WTC11 (cell line): Measurements from ENCODE around the gene SHISAL1. TPM values are rescaled to one million over a fixed set of nuclear protein-coding genes. Genes with fewer than 3 reads are reported as not detected.

Experiments used
- ATAC-seq: fragments of 200-7000 bp; cut with Tn5 transposase; 2 replicates; pipeline ENCODE4 v1.10.0; 2021; ENCODE audit warnings: mild to moderate bottlenecking, moderate library complexity
- CTCF ChIA-PET: fragments of 300-600 bp; sonication (Branson Sonifier 250); formaldehyde crosslinking; loops from one replicate; lab custom pipeline; 2021; ENCODE audit warnings: antibody characterized with exemption; lab: Charles Lee
- POLR2A ChIA-PET: fragments of 350-600 bp; sonication (Branson Sonifier 250); formaldehyde crosslinking; loops from one replicate; lab custom pipeline; 2021; ENCODE audit warnings: antibody characterized with exemption; lab: Charles Lee
- DNase-seq: peaks from one replicate; pipeline ENCODE4 v3.0.0; 2021; ENCODE audit warnings: low spot score
- H3K27ac Mint-ChIP-seq: 2 replicates; pipeline ENCODE4 v1.8.0; 2021; ENCODE audit warnings: mixed read lengths
- H3K27me3 Mint-ChIP-seq: 2 replicates; pipeline ENCODE4 v1.8.0; 2021; ENCODE audit warnings: low read depth, mild to moderate bottlenecking, moderate library complexity, mixed read lengths
- H3K36me3 Mint-ChIP-seq: 2 replicates; pipeline ENCODE4 v1.8.0; 2021; ENCODE audit warnings: mixed read lengths
- H3K4me1 Mint-ChIP-seq: 2 replicates; pipeline ENCODE4 v1.8.0; 2022; ENCODE audit warnings: mixed read lengths
- H3K4me3 Mint-ChIP-seq: 2 replicates; pipeline ENCODE4 v1.8.0; 2021; ENCODE audit warnings: mild to moderate bottlenecking, moderate library complexity, mixed read lengths
- H3K9me3 Mint-ChIP-seq: 2 replicates; pipeline ENCODE4 v1.8.0; 2021; ENCODE audit warnings: mixed read lengths
- CREB1 ChIP-seq: sonication (generic); formaldehyde crosslinking; IDR thresholded peaks from 2 replicates; pipeline ENCODE4 v1.8.0; 2023; ENCODE audit warnings: mild to moderate bottlenecking, missing genetic modification reagents
- CREM ChIP-seq: sonication (generic); formaldehyde crosslinking; IDR thresholded peaks from 2 replicates; pipeline ENCODE4 v1.8.1; 2022; ENCODE audit warnings: mild to moderate bottlenecking, missing genetic modification reagents, moderate library complexity
- EMX1 ChIP-seq: fragments of 250-450 bp; sonication (Bioruptor Pico); IDR thresholded peaks from 2 replicates; pipeline ENCODE4 v1.8.0; 2021; ENCODE audit warnings: mild to moderate bottlenecking
- ESRRA ChIP-seq: sonication (generic); formaldehyde crosslinking; IDR thresholded peaks from 2 replicates; pipeline ENCODE4 v1.8.1; 2022; ENCODE audit warnings: mild to moderate bottlenecking, missing genetic modification reagents, borderline replicate concordance
- FOXK1 ChIP-seq: sonication (generic); formaldehyde crosslinking; IDR thresholded peaks from 2 replicates; pipeline ENCODE4 v1.8.0; 2022; ENCODE audit warnings: mild to moderate bottlenecking, moderate library complexity, missing genetic modification reagents
- FOXP1 ChIP-seq: sonication (generic); formaldehyde crosslinking; IDR thresholded peaks from 2 replicates; pipeline ENCODE4 v1.8.0; 2022; ENCODE audit warnings: missing genetic modification reagents, mild to moderate bottlenecking, moderate library complexity, borderline replicate concordance
- IRF2 ChIP-seq: sonication (generic); formaldehyde crosslinking; IDR thresholded peaks from 2 replicates; pipeline ENCODE4 v1.8.0; 2022; ENCODE audit warnings: low read depth, missing genetic modification reagents, borderline replicate concordance
- JUN ChIP-seq: sonication (generic); formaldehyde crosslinking; IDR thresholded peaks from 2 replicates; pipeline ENCODE4 v1.8.0; 2023; ENCODE audit warnings: mild to moderate bottlenecking, missing genetic modification reagents
- OVOL2 ChIP-seq: fragments of 250-450 bp; sonication (Bioruptor Pico); IDR thresholded peaks from 2 replicates; pipeline ENCODE4 v1.9.0; 2021; ENCODE audit warnings: mild to moderate bottlenecking, borderline replicate concordance
- PRRX2 ChIP-seq: fragments of 250-450 bp; sonication (Bioruptor Pico); IDR thresholded peaks from 2 replicates; pipeline ENCODE4 v1.8.0; 2021; ENCODE audit warnings: mild to moderate bottlenecking
- RORB ChIP-seq: fragments of 250-450 bp; sonication (Bioruptor Pico); IDR thresholded peaks from 2 replicates; pipeline ENCODE4 v1.9.0; 2021; ENCODE audit warnings: mild to moderate bottlenecking
- SP1 ChIP-seq: sonication (generic); formaldehyde crosslinking; conservative IDR thresholded peaks from 2 replicates; pipeline ENCODE4 v1.8.1; 2022; ENCODE audit warnings: missing genetic modification reagents
- TEAD1 ChIP-seq: sonication (generic); formaldehyde crosslinking; IDR thresholded peaks from 2 replicates; pipeline ENCODE4 v1.8.0; 2022; ENCODE audit warnings: mild to moderate bottlenecking, missing genetic modification reagents
- ZNF219 ChIP-seq: sonication (generic); formaldehyde crosslinking; IDR thresholded peaks from 2 replicates; pipeline ENCODE4 v1.8.0; 2023; ENCODE audit warnings: missing genetic modification reagents, mild to moderate bottlenecking, borderline replicate concordance
- ZNF232 ChIP-seq: sonication (generic); formaldehyde crosslinking; IDR thresholded peaks from 2 replicates; pipeline ENCODE4 v1.8.0; 2022; ENCODE audit warnings: mild to moderate bottlenecking, missing genetic modification reagents
- ZNF263 ChIP-seq: sonication (generic); formaldehyde crosslinking; IDR thresholded peaks from 2 replicates; pipeline ENCODE4 v1.8.1; 2022; ENCODE audit warnings: low read depth, mild to moderate bottlenecking, moderate library complexity, missing genetic modification reagents
- ZNF396 ChIP-seq: fragments of 250-450 bp; sonication (Bioruptor Pico); IDR thresholded peaks from 2 replicates; pipeline ENCODE4 v1.8.0; 2021; ENCODE audit warnings: mild to moderate bottlenecking, moderate library complexity, borderline replicate concordance
- ZNF416 ChIP-seq: fragments of 250-450 bp; sonication (Bioruptor Pico); IDR thresholded peaks from 2 replicates; pipeline ENCODE4 v1.9.0; 2021; ENCODE audit warnings: mild to moderate bottlenecking, inconsistent platforms
- ZNF671 ChIP-seq: fragments of 250-450 bp; sonication (Bioruptor Pico); IDR thresholded peaks from 2 replicates; pipeline ENCODE4 v1.8.0; 2021; ENCODE audit warnings: mild to moderate bottlenecking
- total RNA-seq: library from RNA; stranded (reverse); gene quantifications from 3 replicates; pipeline ENCODE4 v1.2.3, GENCODE V29; 2021
- TF ChIP-seq, protein P1 (sequence below): sonication (generic); formaldehyde crosslinking; IDR thresholded peaks from 2 replicates; pipeline ENCODE4 v1.8.0; 2022; ENCODE audit warnings: mild to moderate bottlenecking, missing genetic modification reagents
- TF ChIP-seq, protein P2 (sequence below): sonication (generic); formaldehyde crosslinking; conservative IDR thresholded peaks from 2 replicates; pipeline ENCODE4 v1.8.1; 2023; ENCODE audit warnings: mild to moderate bottlenecking, low read depth, missing genetic modification reagents, moderate library complexity
- TF ChIP-seq, protein P3 (sequence below): sonication (generic); formaldehyde crosslinking; conservative IDR thresholded peaks from 2 replicates; pipeline ENCODE4 v1.8.1; 2022; ENCODE audit warnings: mild to moderate bottlenecking, missing genetic modification reagents
- TF ChIP-seq, protein P4 (sequence below): fragments of 250-450 bp; sonication (Bioruptor Pico); IDR thresholded peaks from 2 replicates; pipeline ENCODE4 v2.1.2; 2022; ENCODE audit warnings: mild to moderate bottlenecking, moderate library complexity
- TF ChIP-seq, protein P5 (sequence below): fragments of 250-450 bp; sonication (Bioruptor Pico); IDR thresholded peaks from 2 replicates; pipeline ENCODE4 v1.9.0; 2021; ENCODE audit warnings: mild to moderate bottlenecking
- TF ChIP-seq, protein P6 (sequence below): sonication (generic); formaldehyde crosslinking; IDR thresholded peaks from 2 replicates; pipeline ENCODE4 v1.8.0; 2022; ENCODE audit warnings: missing genetic modification reagents

SHISAL1 gene
- total RNA-seq, 1 experiment from 2014 or later: 2.7 TPM

DNA sequence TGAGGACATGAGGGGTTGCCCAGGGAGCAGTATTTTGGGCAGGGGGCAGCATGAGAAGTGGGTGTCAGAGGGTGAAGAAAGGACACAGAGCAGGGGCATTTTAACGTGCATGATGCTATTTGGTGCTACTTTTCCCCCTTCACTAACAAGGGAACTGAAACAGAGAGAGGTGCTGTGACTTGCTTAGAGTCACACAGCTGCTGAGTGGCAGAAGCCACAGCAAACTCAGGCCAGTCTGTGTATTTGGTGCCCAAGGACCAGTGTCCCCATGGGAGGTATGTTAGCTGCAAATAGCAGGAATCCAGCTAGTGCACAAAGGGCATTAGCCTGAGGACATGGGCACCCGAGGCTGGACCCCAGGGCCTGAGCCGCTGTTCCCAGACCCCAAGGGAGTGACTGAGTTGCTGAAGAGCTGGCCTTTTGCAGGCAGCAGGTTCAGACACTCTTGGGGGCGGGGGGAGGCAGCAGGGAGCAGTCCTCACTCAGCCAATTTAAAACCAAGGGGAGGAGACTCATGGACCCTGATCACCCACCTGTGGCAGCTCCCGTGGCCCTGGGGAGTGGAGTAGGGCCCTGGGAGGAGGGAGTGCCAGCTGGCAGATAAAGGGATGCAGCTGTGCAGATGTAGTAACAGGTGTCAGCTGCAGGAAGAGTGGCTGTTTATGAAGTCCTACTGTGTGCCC, 117.4 kb downstream of the SHISAL1 start:
- Mint-ChIP-seq H3K36me3 (no peaks in the 10 kb centered on the region), H3K4me3 (no peak overlapping the region), H3K27me3 (no peaks in the 10 kb centered on the region), H3K4me1 (peaks cover 8% of the 10 kb centered on the region; the same call in 1 of the 2 replicates), H3K9me3 (peaks cover 11% of the 10 kb centered on the region), H3K27ac (no peak overlapping the region)
- no peak for TF ChIP-seq FOXK1 (CRISPR knock-in tag)
- TF ChIP-seq JUN (CRISPR knock-in tag): no peak
- TF ChIP-seq ZNF263: no peak
- TF ChIP-seq, protein P1, sequence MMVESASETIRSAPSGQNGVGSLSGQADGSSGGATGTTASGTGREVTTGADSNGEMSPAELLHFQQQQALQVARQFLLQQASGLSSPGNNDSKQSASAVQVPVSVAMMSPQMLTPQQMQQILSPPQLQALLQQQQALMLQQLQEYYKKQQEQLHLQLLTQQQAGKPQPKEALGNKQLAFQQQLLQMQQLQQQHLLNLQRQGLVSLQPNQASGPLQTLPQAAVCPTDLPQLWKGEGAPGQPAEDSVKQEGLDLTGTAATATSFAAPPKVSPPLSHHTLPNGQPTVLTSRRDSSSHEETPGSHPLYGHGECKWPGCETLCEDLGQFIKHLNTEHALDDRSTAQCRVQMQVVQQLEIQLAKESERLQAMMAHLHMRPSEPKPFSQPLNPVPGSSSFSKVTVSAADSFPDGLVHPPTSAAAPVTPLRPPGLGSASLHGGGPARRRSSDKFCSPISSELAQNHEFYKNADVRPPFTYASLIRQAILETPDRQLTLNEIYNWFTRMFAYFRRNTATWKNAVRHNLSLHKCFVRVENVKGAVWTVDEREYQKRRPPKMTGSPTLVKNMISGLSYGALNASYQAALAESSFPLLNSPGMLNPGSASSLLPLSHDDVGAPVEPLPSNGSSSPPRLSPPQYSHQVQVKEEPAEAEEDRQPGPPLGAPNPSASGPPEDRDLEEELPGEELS (CRISPR knock-in tag): no peak
- TF ChIP-seq ZNF232 (CRISPR knock-in tag): no peak
- no peak for TF ChIP-seq ZNF396 (CRISPR knock-in tag)
- TF ChIP-seq CREB1 (CRISPR knock-in tag): no peak
- TF ChIP-seq CREM: no peak
- TF ChIP-seq TEAD1: no peak
- no peak for TF ChIP-seq RORB (CRISPR knock-in tag)
- TF ChIP-seq ZNF671 (CRISPR knock-in tag): no peak
- TF ChIP-seq SP1 (CRISPR knock-in tag): no peak
- ChIA-PET POLR2A (no interaction called here), CTCF (interaction anchor here (0.6 to 1.4 kb wide), 3 partner anchors 23 to 113 kb away, joined by 3 to 7 read pairs (median 3); no protein-coding TSS in a partner anchor)
- DNase-seq (no peak), ATAC-seq (no peak)

DNA sequence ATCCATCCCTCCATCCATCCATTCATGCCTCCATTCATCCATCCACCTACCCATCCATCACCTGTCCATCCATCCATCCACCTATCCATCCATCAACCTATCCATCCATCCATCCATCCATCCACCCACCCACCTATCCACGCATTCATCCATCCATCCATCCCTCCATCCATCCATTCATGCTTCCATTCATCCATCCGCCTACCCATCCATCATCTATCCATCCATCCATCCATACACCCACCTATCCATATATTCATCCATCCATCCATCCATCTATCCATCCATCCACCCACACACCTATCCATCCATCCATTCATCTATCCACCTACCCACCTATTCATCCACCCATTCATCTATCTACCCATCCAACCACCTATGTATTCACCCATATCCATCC, 118.2 kb downstream of the SHISAL1 start:
- CTCF ChIA-PET: no interaction called here
- POLR2A ChIA-PET: no interaction called here
- Mint-ChIP-seq H3K36me3 (no peaks in the 10 kb centered on the region), H3K9me3 (peaks cover 11% of the 10 kb centered on the region), H3K4me1 (peaks cover 8% of the 10 kb centered on the region; the same call in 1 of the 2 replicates), H3K27ac (no peak overlapping the region), H3K27me3 (no peaks in the 10 kb centered on the region), H3K4me3 (no peak overlapping the region)
- ATAC-seq (no peak), DNase-seq (no peak)
- TF ChIP-seq FOXP1 (CRISPR knock-in tag): no peak
- TF ChIP-seq, protein P2, sequence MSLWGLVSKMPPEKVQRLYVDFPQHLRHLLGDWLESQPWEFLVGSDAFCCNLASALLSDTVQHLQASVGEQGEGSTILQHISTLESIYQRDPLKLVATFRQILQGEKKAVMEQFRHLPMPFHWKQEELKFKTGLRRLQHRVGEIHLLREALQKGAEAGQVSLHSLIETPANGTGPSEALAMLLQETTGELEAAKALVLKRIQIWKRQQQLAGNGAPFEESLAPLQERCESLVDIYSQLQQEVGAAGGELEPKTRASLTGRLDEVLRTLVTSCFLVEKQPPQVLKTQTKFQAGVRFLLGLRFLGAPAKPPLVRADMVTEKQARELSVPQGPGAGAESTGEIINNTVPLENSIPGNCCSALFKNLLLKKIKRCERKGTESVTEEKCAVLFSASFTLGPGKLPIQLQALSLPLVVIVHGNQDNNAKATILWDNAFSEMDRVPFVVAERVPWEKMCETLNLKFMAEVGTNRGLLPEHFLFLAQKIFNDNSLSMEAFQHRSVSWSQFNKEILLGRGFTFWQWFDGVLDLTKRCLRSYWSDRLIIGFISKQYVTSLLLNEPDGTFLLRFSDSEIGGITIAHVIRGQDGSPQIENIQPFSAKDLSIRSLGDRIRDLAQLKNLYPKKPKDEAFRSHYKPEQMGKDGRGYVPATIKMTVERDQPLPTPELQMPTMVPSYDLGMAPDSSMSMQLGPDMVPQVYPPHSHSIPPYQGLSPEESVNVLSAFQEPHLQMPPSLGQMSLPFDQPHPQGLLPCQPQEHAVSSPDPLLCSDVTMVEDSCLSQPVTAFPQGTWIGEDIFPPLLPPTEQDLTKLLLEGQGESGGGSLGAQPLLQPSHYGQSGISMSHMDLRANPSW (CRISPR knock-in tag): no peak
- TF ChIP-seq, protein P3, sequence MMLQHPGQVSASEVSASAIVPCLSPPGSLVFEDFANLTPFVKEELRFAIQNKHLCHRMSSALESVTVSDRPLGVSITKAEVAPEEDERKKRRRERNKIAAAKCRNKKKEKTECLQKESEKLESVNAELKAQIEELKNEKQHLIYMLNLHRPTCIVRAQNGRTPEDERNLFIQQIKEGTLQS: no peak
- TF ChIP-seq ZNF219: no peak
- no peak for TF ChIP-seq ZNF416 (CRISPR knock-in tag)
- TF ChIP-seq ESRRA (CRISPR knock-in tag): no peak
- no peak for TF ChIP-seq PRRX2
- no peak for TF ChIP-seq OVOL2 (CRISPR knock-in tag)
- TF ChIP-seq, protein P4, sequence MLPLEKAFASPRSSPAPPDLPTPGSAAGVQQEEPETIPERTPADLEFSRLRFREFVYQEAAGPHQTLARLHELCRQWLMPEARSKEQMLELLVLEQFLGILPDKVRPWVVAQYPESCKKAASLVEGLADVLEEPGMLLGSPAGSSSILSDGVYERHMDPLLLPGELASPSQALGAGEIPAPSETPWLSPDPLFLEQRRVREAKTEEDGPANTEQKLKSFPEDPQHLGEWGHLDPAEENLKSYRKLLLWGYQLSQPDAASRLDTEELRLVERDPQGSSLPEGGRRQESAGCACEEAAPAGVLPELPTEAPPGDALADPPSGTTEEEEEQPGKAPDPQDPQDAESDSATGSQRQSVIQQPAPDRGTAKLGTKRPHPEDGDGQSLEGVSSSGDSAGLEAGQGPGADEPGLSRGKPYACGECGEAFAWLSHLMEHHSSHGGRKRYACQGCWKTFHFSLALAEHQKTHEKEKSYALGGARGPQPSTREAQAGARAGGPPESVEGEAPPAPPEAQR (CRISPR knock-in tag): no peak
- no peak for TF ChIP-seq IRF2
- TF ChIP-seq, protein P5, sequence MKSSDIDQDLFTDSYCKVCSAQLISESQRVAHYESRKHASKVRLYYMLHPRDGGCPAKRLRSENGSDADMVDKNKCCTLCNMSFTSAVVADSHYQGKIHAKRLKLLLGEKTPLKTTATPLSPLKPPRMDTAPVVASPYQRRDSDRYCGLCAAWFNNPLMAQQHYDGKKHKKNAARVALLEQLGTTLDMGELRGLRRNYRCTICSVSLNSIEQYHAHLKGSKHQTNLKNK (CRISPR knock-in tag): no peak
- TF ChIP-seq EMX1 (CRISPR knock-in tag): no peak
- TF ChIP-seq, protein P6, sequence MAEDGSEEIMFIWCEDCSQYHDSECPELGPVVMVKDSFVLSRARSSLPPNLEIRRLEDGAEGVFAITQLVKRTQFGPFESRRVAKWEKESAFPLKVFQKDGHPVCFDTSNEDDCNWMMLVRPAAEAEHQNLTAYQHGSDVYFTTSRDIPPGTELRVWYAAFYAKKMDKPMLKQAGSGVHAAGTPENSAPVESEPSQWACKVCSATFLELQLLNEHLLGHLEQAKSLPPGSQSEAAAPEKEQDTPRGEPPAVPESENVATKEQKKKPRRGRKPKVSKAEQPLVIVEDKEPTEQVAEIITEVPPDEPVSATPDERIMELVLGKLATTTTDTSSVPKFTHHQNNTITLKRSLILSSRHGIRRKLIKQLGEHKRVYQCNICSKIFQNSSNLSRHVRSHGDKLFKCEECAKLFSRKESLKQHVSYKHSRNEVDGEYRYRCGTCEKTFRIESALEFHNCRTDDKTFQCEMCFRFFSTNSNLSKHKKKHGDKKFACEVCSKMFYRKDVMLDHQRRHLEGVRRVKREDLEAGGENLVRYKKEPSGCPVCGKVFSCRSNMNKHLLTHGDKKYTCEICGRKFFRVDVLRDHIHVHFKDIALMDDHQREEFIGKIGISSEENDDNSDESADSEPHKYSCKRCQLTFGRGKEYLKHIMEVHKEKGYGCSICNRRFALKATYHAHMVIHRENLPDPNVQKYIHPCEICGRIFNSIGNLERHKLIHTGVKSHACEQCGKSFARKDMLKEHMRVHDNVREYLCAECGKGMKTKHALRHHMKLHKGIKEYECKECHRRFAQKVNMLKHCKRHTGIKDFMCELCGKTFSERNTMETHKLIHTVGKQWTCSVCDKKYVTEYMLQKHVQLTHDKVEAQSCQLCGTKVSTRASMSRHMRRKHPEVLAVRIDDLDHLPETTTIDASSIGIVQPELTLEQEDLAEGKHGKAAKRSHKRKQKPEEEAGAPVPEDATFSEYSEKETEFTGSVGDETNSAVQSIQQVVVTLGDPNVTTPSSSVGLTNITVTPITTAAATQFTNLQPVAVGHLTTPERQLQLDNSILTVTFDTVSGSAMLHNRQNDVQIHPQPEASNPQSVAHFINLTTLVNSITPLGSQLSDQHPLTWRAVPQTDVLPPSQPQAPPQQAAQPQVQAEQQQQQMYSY: no peak
